A549 treated with DMSO at 1 μM for 4 hours (cell line): ENCODE results near the gene RGS5. TPM values are rescaled to one million over a fixed set of nuclear protein-coding genes. Genes with fewer than 3 reads are reported as not detected.

Experiments used
- total RNA-seq: library from RNA; stranded (reverse); fragments of 200-300 nt; extraction: Qiagen RNA extraction; gene quantifications from 5 replicates; pipeline ENCODE4 v1.2.3, GENCODE V29; 2022; ENCODE audit warnings: low read depth

RGS5 gene, protein sequence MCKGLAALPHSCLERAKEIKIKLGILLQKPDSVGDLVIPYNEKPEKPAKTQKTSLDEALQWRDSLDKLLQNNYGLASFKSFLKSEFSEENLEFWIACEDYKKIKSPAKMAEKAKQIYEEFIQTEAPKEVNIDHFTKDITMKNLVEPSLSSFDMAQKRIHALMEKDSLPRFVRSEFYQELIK
- 1.0 to 2.1 TPM (median 1.3 TPM) in 5 replicates for total RNA-seq

DNA sequence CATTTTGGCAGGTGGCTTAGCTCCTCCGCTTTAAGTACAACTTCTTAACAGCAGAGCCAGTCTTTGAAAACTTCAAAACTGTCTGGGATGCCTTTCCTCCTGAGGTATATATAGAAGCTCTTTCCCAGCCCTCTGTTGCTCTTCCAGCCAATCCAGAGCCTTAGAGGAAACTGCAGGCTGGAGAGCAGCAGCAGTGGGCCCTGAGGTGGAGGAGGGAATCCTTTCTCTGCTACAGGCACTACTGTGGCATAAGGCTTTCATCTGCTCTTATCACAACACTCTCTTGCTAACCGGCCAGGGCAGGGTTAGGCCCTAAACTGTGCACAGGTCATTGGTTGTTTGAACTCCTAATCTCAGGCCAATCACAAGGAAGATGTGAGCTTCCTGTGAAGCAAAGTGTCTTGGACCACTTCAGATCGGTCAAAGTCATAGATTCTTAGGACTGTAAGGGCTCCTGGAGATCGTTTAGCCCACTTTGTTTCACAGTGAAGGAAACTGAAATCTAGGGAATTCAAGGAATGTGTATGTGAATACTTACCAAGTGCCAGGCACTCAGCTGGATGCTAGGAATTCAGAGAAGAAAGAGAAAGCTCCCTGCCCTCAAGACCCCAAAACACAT, at the start of gene RGS5:
RGS5 (minus strand) TSS at position 84 of the 619 bp plus-strand sequence; CDS start at position 3, 81 bp downstream.

Other genes with a start within 250 kb of the RGS5 start
- gene RGS4, start 133.6 kb downstream of the RGS5 start, total RNA-seq = 0.07 to 0.39 TPM (median 0.16 TPM) in 4 of 5 replicates, not detected in the other
- gene NUF2, start 119.0 kb upstream of the RGS5 start, total RNA-seq = 24.1 to 31.6 TPM (median 28.7 TPM) in 5 replicates